Stimulated activated CD4-positive, alpha-beta T cell treated with anti-CD3 and anti-CD28 coated beads, TNF-alpha, amount 100 ng/mL, for 4 hours (primary cell): Measurements from ENCODE around the gene TPRKB.
"Not testable (repeated sequence)": the region's sequence is repeated elsewhere in the genome, so short reads cannot be mapped to it uniquely, and the experiment has no call there.

Experiments used
- DNase-seq, 3 experiments: peaks; one replicate each; pipeline ENCODE4 v3.0.0-alpha.2; 2020; ENCODE audit warnings: low read depth in 3 of 3

Gene TPRKB

DNA sequence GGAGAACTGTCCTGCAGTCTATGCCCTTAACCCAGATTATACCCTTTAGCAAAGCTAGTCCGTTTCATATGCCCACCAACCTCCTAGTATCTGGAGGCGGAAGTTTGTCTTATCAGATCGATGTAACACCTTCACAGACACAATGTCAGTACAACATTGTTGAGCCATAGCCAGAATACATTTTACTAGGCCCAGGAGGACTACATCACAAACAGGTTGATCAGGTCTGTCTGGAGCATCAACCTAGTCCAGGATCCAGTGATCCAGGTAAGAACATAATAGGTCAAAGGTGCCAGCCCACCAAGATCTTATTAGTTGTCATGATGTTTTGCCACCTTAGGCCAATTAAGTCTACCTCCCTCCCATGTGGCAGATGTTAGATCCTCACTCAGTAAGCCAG lies 2.0 kb upstream of the TPRKB start:
- DNase-seq = no peak

DNA sequence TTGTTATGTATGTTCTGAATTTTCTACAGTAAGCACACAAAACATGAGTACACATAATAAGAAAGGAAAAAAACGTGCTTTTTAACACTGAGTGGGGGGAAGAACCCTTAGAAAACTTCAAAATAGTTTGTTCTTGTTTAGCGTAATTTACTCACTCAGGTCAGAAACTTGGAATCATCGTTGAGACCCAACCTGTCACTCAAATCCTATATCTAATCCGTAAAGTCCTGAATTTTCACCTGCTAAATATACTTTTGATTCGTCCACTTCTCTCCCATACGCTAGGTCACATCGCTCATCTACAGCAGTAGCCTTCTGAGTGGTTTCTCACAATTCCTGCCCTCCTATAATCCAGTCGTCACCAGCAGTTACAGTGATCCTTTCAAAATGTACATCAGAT lies 767 bp downstream of the TPRKB start:
- no peak for DNase-seq

DNA sequence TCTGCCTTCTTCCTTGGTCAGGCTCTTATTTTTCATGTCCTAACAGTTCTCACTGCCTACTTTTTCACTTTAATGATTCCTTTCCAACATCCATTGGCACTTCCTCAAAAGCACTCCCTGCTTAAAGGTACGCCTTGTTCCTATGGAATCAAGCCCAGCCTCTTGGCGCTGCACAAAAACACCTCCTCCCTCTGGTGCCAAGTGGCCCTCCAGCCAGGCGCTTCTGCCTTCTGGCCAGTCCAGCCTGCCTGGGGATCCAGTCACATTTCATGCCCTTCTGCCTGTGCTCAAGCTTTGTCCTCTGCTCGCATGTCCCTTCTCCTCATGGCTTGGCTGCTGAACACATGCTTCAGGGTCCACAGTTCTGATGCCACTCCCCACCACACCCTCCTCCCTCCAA lies 6.3 kb downstream of the TPRKB start:
- DNase-seq = no peak

DNA sequence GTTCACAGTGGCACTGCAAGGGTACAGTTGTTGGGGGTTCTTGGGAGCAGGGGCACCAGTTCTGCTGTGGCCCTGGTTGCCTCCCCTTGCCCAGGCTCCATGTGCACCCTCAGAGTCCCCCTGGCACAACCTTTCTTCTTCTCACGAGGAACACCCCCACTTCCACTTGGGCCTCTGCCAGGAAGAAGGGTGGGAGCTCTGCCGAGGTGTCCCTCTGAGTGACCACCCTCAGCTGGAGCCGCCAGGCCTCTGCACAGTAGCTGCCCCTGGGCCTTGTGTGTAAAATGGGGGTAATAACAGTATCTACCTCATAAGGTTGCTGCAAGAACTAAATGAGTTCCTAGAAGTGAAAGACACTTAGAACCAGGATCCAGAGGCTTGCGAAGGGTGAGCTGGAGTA lies 8.4 kb downstream of the TPRKB start:
- no peak for DNase-seq

- no peak for DNase-seq
These were observed 9.1 kb downstream of the TPRKB start for GRCh38 chr2:73728043-73728442.

GRCh38 chr2:73726657-73727056 lies 10.5 kb downstream of the TPRKB start:
- DNase-seq = not testable (repeated sequence)

DNA sequence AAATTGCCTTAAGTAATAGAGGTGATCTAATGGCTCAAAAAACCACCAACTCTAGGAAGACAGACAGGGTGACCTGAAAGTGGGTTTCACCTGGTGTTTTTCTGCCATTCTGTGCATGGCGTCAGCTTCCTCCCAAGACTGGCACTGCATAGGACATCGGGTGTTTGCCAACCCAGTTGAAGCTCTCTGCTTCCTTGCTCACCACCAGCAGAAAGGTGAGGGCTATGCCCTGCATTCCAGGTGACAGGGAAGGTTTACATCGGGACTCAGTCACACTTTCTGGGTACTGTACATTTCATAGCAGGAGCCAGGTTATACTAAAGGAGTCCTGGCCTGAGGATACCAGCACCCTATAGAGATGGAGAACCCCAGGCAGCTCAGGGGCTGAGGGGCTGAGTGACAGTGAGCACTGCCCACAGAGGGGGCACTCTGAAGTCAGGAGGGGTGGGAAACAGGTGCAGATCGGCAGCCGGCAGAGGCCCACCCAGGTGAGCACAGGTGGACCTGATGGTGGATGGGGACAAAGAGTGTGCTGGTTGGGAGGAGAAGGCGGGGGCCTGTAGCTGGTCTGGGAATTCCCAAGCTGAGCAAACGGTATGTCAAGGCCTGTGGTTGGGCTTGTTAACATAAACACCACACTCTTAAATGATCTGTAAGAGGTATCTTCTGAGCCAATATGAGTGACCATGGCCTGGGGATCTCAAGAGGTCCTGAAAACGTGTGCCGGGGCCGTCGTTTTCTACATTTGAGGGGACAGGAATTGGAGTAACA lies 18.1 kb downstream of the TPRKB start:
- DNase-seq = no peak

DNA sequence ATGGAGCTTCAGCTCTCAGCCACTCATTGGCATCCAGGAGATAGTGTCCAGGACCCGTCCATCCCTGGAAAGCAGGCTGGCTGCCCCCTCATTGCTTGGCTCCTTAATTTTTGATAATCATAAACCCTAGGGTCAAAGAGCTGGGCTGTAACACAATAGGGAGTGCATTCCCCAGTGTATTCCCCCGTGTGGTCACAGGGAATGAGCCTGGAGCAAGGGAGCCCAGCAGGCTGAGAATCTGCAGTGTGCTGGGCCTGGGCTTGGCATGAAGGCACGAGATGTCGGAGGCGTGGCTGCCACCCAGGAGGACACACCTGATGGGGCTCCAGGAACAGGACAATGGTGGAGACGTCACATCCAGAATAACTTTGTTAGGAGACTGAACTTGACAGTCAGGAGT lies 18.7 kb downstream of the TPRKB start:
- DNase-seq = no peak

GRCh38 chr2:73717695-73718094 lies 19.4 kb downstream of the TPRKB start:
- DNase-seq = not testable (repeated sequence)

GRCh38 chr2:73717251-73717606 lies 19.9 kb downstream of the TPRKB start:
- no peak for DNase-seq

GRCh38 chr2:73716543-73717250 lies 20.4 kb downstream of the TPRKB start:
- DNase-seq = no peak

DNA sequence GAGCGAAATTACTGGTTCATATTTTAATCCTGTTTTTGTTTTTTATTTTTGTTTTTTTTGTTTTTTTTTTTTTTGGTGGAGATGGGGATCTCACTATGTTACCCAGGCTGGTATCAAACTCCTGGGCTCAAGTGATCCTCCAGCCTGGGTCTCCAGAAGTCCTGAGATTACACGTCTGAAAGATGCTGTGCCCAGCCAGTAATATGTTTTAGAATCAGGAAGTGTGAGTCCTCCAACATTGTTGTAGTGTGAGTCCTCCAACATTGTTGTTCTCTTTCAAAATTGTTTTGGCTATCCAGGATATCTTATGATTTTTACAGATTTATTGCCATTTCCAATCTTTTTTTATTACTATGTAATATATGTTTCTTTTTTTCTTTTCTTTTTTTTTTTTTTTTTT lies 23.1 kb downstream of the TPRKB start:
- DNase-seq = no peak

- no peak for DNase-seq
These were observed 28.6 kb downstream of the TPRKB start for GRCh38 chr2:73708527-73708926.

DNA sequence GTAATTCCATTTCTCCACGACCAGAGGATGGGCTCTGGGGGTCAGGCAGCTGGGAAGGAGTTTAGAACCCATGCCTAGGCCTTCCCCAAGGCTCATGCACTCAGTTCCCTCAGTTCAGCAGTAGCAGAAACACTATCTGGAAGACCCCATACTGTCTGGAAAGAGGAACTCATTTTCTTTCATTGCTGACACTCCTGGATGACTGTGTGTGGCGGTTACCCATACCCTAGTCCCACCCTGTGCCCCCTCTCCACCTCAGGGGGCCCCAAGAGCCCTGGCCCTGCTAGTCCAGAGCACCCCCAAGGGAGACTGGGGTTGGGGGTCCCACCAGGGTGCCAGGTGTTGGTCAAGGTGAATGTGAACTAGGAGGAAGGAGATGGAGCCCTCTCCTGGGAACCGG lies 29.5 kb downstream of the TPRKB start:
- DNase-seq = no peak

GRCh38 chr2:73707058-73707457 lies 30.1 kb downstream of the TPRKB start:
- DNase-seq = no peak

GRCh38 chr2:73705091-73705490 lies 32.1 kb downstream of the TPRKB start:
- DNase-seq = no peak

DNA sequence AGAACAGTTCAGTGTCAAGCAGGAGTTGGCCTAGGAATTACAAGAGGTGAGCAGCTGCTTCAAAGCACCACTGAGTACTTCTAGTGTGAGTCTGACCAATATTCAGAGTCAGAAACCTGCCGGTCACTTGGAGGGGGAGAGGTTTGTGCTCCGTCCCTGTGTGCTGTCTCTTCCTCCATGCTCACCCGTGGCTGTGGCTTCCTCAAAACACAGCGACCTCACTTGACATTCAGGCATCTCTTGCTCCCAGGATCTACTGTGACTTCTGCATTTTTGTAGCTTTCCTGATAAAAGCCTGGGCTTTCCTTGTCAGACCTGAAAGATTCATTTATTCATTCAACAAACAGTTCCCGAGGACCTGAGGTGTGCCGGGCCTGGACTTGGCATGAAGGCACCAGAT lies 32.9 kb downstream of the TPRKB start:
- no peak for DNase-seq

DNA sequence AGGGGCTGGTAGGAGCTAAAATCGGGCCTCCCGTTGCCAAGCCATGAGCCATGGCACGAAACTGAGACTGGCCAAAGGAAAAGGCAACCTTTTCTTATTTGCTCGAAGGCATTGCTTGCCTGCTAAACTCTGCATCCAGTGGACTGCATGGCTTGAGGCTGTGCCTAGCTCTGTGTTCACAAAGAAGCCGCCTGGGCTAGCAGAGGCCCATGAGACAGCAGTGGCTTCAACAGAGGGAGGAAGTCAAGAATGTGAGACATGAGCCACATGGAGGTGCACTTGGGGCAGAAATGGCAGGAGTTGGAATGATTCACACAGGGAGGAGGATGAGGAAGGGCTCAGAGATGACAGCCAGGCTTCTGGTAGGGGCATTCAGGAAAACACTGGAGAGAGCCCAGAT lies 33.5 kb downstream of the TPRKB start:
- no peak for DNase-seq

DNA sequence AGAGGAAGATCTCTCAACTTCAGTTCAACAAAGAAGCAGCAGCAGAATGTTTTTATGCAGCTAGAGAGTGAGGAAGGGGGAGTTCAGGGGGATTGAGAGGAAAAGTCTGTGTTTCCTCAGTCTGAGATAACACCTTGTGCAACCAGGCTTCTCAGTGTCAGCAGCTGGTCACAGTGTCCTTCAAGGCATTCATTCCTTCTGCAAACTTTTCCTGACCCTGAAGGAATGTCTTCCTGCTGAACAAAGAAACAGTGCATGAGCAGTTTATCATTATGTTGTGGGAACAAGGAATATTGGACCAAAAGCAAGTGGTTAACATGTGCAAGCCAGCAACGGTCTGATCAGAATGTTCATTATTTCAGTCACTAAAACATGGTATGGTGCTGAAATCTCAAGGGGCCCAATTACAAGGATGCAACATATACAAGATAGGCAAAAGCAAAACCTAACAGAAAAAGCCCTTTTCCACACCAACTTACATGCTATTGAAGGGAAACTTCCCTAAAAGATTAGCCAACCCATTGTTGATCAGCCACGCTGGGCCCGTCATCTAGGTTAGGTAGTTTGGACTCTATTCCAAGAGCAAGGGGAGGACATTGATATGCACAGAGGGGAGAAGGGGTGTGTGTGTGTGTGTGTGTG lies 34.2 kb downstream of the TPRKB start:
- DNase-seq = not testable (repeated sequence)

DNA sequence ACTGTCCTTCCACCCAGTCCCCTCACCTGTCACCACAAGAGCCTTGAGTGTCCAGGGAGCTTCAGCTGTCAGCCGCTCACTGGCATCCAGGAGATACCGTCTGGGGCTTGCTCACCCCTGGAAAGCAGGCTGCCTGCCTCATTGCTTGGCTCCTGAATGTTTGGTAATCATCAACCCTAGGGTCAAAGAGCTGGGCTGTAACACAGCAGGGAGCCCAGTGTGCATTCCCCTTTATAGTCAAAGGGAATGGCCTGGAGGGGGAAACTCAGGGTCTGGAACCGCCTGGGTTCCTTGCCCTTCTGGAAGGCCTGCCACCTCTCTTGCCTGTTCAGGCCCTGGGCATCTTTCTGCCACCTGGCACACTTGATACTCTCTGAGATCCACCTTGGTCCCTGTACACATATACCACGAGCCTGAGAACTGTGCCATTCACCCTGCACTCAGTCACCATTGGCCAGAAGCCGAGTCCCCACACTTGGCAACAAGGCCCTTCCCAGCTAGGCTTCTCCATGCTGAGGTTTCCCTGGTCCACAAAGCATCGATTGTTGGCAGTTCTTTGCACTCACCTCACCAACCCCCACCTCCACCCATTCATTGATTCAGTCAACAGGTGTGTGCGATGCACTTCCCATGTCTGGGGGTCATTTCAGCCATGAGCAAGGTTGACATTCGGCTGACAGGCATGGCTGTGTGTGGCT lies 35.0 kb downstream of the TPRKB start:
- DNase-seq = no peak

DNA sequence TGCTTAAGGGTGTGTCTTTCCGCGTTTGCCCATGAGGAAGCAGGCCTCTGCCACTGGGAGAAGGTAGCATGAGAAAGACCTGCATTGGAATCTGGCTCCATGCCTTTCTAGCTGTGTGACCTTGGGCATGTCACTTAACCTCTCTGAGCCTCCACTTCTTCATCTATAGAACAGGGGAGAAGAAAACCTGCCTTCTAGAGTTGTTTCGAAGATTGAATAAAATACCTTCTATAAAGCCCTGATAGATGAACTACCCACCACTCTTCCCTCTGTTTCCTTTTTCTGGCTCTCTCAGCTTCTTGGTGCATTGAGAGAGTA lies 35.7 kb downstream of the TPRKB start:
- not testable (repeated sequence) for DNase-seq

DNA sequence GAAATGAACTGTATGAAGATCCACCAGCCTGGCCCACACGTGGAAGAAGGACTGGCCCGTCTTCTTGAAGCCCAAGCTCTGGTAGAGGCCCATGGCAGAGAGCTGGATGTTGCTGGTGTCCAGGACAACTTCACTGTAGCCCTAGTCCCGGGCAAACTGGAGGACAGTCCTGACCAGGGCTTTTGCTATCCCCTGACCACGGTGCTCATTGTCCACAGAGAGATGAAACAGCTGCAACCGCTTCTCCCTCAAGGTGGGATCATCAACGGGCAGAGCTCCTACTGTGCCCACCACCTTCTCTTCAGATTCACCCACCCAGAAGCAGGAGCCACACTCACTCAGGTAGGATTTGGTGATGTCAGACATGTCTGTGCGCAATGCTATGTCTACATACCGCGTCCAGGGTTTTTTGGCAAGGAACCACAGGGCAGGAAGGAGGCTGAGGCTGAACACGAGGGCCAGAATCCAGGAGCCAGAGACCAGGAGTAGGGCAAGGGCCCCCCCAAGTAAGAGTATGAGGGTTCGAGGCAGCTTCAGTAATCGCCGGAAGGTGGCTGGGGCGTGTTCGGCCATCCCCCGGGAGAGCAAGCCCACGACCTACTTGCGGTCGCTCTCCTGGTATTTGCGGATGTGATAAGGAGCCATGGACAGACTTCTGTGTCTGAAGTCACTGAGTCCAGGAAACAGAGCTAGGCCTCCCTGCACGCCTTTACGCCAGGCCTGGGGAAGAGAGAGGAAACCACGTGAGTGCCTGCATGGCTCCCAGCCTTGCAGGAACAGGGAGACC lies 36.3 kb downstream of the TPRKB start:
- no peak for DNase-seq
